ENCODE data around the gene SLC25A11.

DNA sequence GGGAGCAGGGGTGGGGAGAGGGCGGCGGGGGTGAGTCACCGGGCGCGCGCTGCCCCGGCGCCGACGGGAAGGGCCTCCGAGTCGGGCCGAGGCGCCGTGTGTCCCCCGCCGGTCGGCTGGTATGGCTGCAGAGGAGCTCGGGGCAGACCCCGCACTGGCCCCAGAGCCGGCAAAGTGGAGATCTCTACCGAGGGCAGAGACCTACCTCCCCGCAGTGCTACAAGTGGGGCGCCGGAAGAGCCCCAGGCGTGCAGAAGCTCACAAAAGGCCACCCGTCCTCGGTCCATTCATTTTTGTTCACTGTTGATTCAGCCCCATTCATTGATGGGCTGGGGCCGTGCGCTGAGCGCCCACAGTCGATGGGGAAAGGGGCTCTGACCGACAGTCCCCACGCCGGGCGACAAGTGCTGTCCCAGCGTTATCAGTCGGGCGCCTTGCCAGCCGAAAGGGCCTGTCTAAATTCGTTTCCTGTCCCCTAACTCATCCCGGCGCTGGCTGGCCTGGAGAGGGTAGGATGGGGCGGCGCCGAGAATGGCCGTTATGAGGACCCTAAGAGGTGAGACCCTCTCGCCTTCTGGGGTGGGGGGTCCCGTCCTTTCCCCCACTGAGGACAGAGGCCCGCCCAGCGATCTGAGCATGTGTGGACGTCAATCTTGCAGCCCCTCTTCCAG is 10.4 kb upstream of the SLC25A11 start:
- TF ChIP-seq, protein P1, sequence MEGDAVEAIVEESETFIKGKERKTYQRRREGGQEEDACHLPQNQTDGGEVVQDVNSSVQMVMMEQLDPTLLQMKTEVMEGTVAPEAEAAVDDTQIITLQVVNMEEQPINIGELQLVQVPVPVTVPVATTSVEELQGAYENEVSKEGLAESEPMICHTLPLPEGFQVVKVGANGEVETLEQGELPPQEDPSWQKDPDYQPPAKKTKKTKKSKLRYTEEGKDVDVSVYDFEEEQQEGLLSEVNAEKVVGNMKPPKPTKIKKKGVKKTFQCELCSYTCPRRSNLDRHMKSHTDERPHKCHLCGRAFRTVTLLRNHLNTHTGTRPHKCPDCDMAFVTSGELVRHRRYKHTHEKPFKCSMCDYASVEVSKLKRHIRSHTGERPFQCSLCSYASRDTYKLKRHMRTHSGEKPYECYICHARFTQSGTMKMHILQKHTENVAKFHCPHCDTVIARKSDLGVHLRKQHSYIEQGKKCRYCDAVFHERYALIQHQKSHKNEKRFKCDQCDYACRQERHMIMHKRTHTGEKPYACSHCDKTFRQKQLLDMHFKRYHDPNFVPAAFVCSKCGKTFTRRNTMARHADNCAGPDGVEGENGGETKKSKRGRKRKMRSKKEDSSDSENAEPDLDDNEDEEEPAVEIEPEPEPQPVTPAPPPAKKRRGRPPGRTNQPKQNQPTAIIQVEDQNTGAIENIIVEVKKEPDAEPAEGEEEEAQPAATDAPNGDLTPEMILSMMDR (IDR thresholded peaks at IDR 0.05; ENCODE audit: poor library complexity), result no peak
- TF ChIP-seq EZH2 (IDR thresholded peaks at IDR 0.05; ENCODE audit: borderline replicate concordance), result no peak
